PC-9 (cell line): ENCODE data around the gene LCE1E. TPM values are rescaled to one million over a fixed set of nuclear protein-coding genes. Genes with fewer than 3 reads are reported as not detected.

Source experiments
- BruUV-seq: library from RNA; stranded (reverse); fragments of 400-500 nt; replicated peaks from 2 replicates; lab custom pipeline; 2021; lab: Mats Ljungman, UMichigan
- CTCF ChIA-PET: fragments of 300-600 bp; sonication (Branson Sonifier 250); formaldehyde crosslinking; loops from one replicate; lab custom pipeline; 2022; ENCODE audit warnings: antibody characterized with exemption; lab: Charles Lee
- POLR2A ChIA-PET: fragments of 300-600 bp; sonication (Branson Sonifier 250); formaldehyde crosslinking; loops from one replicate; lab custom pipeline; 2022; ENCODE audit warnings: antibody characterized with exemption; ENCODE audit not compliant: unreplicated experiment; lab: Charles Lee
- DNase-seq, 2 experiments: peaks; one replicate each; pipeline versions ENCODE4 v3.0.0 to v3.0.0-alpha.2; 2015 to 2022; ENCODE audit warnings: mixed read lengths in 1 of 2
- H2AFZ ChIP-seq: fragments of 200-600 bp; sonication (generic); 2 replicates; pipeline ENCODE4 v1.8.1; 2017; ENCODE audit warnings: antibody characterized with exemption
- H3F3A ChIP-seq: fragments of 200-600 bp; sonication (generic); 2 replicates; pipeline ENCODE4 v1.8.1; 2017; ENCODE audit warnings: antibody characterized with exemption, mild to moderate bottlenecking, low read depth; ENCODE audit not compliant: insufficient read depth
- H3K27ac ChIP-seq: fragments of 200-600 bp; sonication (generic); 2 replicates; pipeline ENCODE4 v1.6.1; 2016; ENCODE audit warnings: mixed run types
- H3K27me3 ChIP-seq: fragments of 200-600 bp; sonication (generic); 2 replicates; pipeline ENCODE4 v1.6.1; 2016; ENCODE audit warnings: low read depth, mixed run types; ENCODE audit not compliant: insufficient read depth
- H3K36me3 ChIP-seq: fragments of 200-600 bp; sonication (generic); 2 replicates; pipeline ENCODE4 v1.6.1; 2016; ENCODE audit warnings: low read depth, mixed run types
- H3K4me1 ChIP-seq: fragments of 200-600 bp; sonication (generic); replicated peaks from 2 replicates; pipeline ENCODE4 v1.6.1; 2016; ENCODE audit warnings: mixed run types; ENCODE audit not compliant: insufficient read depth
- H3K4me2 ChIP-seq: fragments of 200-600 bp; sonication (generic); 2 replicates; pipeline ENCODE4 v1.6.1; 2017; ENCODE audit warnings: mixed run types
- H3K4me3 ChIP-seq: fragments of 200-600 bp; sonication (generic); 2 replicates; pipeline ENCODE4 v1.6.1; 2016; ENCODE audit warnings: mixed run types
- H3K79me2 ChIP-seq: fragments of 200-600 bp; sonication (generic); 2 replicates; pipeline ENCODE4 v1.6.1; 2017; ENCODE audit warnings: low read depth, mixed run types
- H3K9me2 ChIP-seq: fragments of 200-600 bp; sonication (generic); 2 replicates; pipeline ENCODE4 v1.8.1; 2017; ENCODE audit warnings: mild to moderate bottlenecking; ENCODE audit not compliant: insufficient read depth
- H3K9me3 ChIP-seq: fragments of 200-600 bp; sonication (generic); 2 replicates; pipeline ENCODE4 v1.8.1; 2016; ENCODE audit warnings: low read depth; ENCODE audit not compliant: insufficient read depth
- H4K20me1 ChIP-seq: fragments of 200-600 bp; sonication (generic); 2 replicates; pipeline ENCODE4 v1.8.1; 2017; ENCODE audit not compliant: insufficient read depth
- EZH2 ChIP-seq: fragments of 200-600 bp; sonication (generic); IDR thresholded peaks from 2 replicates; pipeline ENCODE4 v1.8.0; 2017; ENCODE audit warnings: antibody characterized with exemption, low read depth
- intact Hi-C: fragments of 100-400 bp; cut with micrococcal nuclease; formaldehyde crosslinking; loops from one replicate; pipeline ENCODE4 v1.10.0; 2022; ENCODE audit not compliant: unreplicated experiment
- total RNA-seq: library from RNA; stranded (reverse); gene quantifications from 2 replicates; pipeline ENCODE4 v1.2.3, GENCODE V29; 2021
- TF ChIP-seq, protein P1 (sequence below): fragments of 200-600 bp; sonication (generic); conservative IDR thresholded peaks from 2 replicates; pipeline ENCODE4 v1.6.1; 2017; ENCODE audit warnings: mixed run types, antibody characterized with exemption, mild to moderate bottlenecking, moderate library complexity

Gene LCE1E
- total RNA-seq, 1 experiment from 2014 or later: not detected

DNA sequence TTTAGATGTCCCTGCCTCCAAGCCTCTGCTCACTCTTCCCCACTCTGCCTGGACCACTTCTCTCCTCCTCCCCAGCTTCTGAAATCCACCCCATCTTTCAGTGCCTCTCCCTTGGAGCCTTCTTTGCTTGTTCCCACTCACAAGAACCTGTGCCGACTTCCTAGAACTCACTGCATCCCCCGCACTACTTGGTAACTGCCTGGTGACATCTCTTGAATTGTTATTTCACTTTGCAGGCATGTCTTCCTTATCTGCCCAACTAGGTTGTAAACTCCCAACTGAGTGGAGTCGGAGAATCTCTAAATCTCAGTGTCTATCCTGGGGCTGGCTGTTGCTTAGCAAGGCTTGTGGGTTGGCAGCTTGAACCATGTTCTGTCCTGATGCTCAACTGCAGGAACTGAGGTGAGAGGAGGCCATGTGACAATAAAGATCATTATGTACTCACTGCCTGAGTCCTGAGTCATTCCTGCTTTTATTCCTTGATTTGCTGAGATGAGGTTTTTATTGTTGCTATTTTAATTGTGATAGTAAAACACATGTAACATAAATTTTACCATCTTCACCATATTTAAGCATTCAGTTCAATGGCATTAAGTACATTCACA lies 24.3 kb upstream of the LCE1E start:
- Histone ChIP-seq H3K36me3 (no peaks in the 10 kb centered on the region), H2AFZ (no peak overlapping the region), H3K9me3 (no peaks in the 10 kb centered on the region), H3F3A (no peaks in the 10 kb centered on the region), H3K4me3 (no peak overlapping the region), H3K27ac (no peak overlapping the region), H3K9me2 (no peaks in the 10 kb centered on the region), H3K79me2 (no peaks in the 10 kb centered on the region), H3K4me1 (no peaks in the 10 kb centered on the region), H4K20me1 (no peaks in the 10 kb centered on the region), H3K27me3 (peaks cover 34% of the 10 kb centered on the region), H3K4me2 (no peak overlapping the region)
- ChIA-PET POLR2A (no interaction called here), CTCF (no interaction called here)
- BruUV-seq: no TSS peak
- intact Hi-C loops: no loop called here
- DNase-seq: no peak
- TF ChIP-seq EZH2: no peak
- TF ChIP-seq, protein P1, sequence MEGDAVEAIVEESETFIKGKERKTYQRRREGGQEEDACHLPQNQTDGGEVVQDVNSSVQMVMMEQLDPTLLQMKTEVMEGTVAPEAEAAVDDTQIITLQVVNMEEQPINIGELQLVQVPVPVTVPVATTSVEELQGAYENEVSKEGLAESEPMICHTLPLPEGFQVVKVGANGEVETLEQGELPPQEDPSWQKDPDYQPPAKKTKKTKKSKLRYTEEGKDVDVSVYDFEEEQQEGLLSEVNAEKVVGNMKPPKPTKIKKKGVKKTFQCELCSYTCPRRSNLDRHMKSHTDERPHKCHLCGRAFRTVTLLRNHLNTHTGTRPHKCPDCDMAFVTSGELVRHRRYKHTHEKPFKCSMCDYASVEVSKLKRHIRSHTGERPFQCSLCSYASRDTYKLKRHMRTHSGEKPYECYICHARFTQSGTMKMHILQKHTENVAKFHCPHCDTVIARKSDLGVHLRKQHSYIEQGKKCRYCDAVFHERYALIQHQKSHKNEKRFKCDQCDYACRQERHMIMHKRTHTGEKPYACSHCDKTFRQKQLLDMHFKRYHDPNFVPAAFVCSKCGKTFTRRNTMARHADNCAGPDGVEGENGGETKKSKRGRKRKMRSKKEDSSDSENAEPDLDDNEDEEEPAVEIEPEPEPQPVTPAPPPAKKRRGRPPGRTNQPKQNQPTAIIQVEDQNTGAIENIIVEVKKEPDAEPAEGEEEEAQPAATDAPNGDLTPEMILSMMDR: no peak

DNA sequence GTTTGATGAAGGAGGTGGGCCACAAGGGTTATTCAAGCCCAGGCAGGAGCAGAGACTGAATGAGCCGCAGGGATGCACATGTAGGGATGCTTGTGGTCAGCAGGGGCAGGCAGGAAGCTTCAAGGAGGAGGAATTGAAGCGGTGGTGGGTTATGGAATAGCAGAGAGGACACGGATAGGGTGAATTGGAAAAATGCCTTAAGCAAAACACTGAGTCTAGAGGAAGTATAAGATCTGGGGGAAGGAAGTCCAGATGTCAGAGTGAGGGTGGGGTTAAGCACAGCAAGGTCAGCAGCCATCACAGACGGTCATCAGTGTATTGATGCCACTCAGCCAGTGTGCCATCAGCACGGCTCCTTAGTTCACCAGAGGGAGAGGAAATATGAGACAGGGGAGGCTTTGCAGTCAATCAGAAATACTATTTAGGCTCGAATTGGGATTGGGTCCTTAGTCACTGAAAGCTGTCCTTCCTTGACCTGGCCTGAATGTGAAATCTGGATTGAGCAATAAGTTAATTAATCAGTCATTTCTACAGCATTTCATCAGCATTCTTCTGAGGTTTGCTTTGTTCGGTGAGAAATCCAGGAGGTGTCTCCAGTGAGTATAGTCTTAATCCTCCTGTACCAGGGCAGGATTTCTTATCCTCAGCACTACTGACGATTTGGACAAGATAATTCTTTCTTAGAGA lies 17.1 kb upstream of the LCE1E start:
- intact Hi-C loops: no loop called here
- H3K27ac ChIP-seq: no peak overlapping the region
- BruUV-seq: no TSS peak
- no peaks in the 10 kb centered on the region for H3K36me3 ChIP-seq
- no peak overlapping the region for H3K4me3 ChIP-seq
- H3K79me2 ChIP-seq: no peaks in the 10 kb centered on the region
- H3K27me3 ChIP-seq: no peaks in the 10 kb centered on the region
- H3K4me2 ChIP-seq: no peak overlapping the region
- ChIA-PET CTCF (no interaction called here), POLR2A (no interaction called here)
- H2AFZ ChIP-seq: no peak overlapping the region
- no peaks in the 10 kb centered on the region for H3K4me1 ChIP-seq
- TF ChIP-seq, protein P1: no peak
- no peak for TF ChIP-seq EZH2
- H3K9me2 ChIP-seq: no peaks in the 10 kb centered on the region
- no peak for DNase-seq
- no peaks in the 10 kb centered on the region for H3K9me3 ChIP-seq
- H4K20me1 ChIP-seq: no peaks in the 10 kb centered on the region
- H3F3A ChIP-seq: no peaks in the 10 kb centered on the region

DNA sequence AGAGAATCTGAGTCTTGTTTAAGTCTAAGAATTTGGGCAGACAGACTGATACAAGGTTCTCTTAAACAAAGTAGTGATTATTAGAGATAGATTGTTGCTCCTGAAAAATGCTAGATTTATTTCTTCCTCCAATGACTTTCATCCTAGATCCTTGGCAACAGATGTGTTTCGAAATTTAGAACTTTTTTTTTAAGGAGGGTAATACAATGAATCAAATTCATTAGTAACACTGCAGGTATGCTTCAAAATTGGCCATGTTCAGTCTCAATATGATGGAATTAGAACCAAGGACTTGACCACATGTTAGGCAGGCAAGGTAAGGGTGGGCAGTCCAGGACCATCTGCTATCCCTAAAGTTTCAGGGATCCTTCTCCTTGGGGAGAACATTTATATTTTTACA lies 15.6 kb upstream of the LCE1E start:
- POLR2A ChIA-PET: no interaction called here
- Histone ChIP-seq H4K20me1 (no peaks in the 10 kb centered on the region), H3K9me3 (no peaks in the 10 kb centered on the region), H2AFZ (no peak overlapping the region), H3K79me2 (no peaks in the 10 kb centered on the region), H3K27me3 (peaks cover 9% of the 10 kb centered on the region; the same call in 1 of the 2 replicates), H3K27ac (no peak overlapping the region), H3K4me1 (no peaks in the 10 kb centered on the region), H3F3A (no peaks in the 10 kb centered on the region), H3K4me3 (no peak overlapping the region), H3K36me3 (no peaks in the 10 kb centered on the region), H3K4me2 (no peak overlapping the region), H3K9me2 (no peaks in the 10 kb centered on the region)
- intact Hi-C loops: no loop called here
- DNase-seq: no peak
- TF ChIP-seq EZH2: no peak
- TF ChIP-seq, protein P1: no peak
- CTCF ChIA-PET: no interaction called here
- no TSS peak for BruUV-seq
